Suppressor macrophage (primary cell): ENCODE results near the gene PIERCE2.
"Not testable (repeated sequence)": the region's sequence is repeated elsewhere in the genome, so short reads cannot be mapped to it uniquely, and the experiment has no call there.

ENCODE experiments used
- DNase-seq, 4 experiments: peaks; one replicate each; pipeline ENCODE4 v3.0.0-alpha.2; 2020 to 2022

PIERCE2 gene

GRCh38 chr15:55434989-55435825 is 26.9 kb downstream of the PIERCE2 start:
- peak; percentile 46 to 77 (median 60) for DNase-seq

- DNase-seq: not testable (repeated sequence)
Measured at GRCh38 chr15:55443141-55443540, 34.8 kb downstream of the PIERCE2 start.

GRCh38 chr15:55445936-55446335 is 37.6 kb downstream of the PIERCE2 start:
- not testable (repeated sequence) for DNase-seq

GRCh38 chr15:55446379-55447029 is 38.2 kb downstream of the PIERCE2 start:
- not testable (repeated sequence) for DNase-seq

GRCh38 chr15:55447030-55447394 is 38.7 kb downstream of the PIERCE2 start:
- not testable (repeated sequence) for DNase-seq

- DNase-seq: no peak
Measured at GRCh38 chr15:55457401-55458022, 49.2 kb downstream of the PIERCE2 start.

- DNase-seq: no peak
Measured at GRCh38 chr15:55461447-55461846, 53.2 kb downstream of the PIERCE2 start.

GRCh38 chr15:55468321-55468720 is 60.0 kb downstream of the PIERCE2 start:
- DNase-seq: no peak
